ENCODE data around the gene MX1. TPM values are rescaled to one million over a fixed set of nuclear protein-coding genes. Genes with fewer than 3 reads are reported as not detected.
A peak's percentile ranks its signal among the peaks of the same experiment; 100 is the strongest.

The MX1 gene
- total and polyA plus RNA-seq, 5 donors: 12.7 to 37.5 (median 17.3) TPM

- no peaks in the 10 kb centered on the region for H3K9me3 ChIP-seq (ENCODE audit: control insufficient read depth, low read length)
- WGBS: 88% methylated on average over 8 of the region's 8 CpGs
- no peak overlapping the region for H3K27ac ChIP-seq (ENCODE audit: low read length)
- ATAC-seq (no peak), DNase-seq (no peak)
- H3K4me1 ChIP-seq (ENCODE audit: control insufficient read depth, insufficient read depth, low read length): no peaks in the 10 kb centered on the region
- H3K4me3 ChIP-seq (ENCODE audit: low read length): no peak overlapping the region
- intact Hi-C loops (cut with DNase I): no loop called here
- no peaks in the 10 kb centered on the region for H3K27me3 ChIP-seq (ENCODE audit: control insufficient read depth, insufficient read depth)
Measured at GRCh38 chr21:41393876-41394465, 32.1 kb upstream of the MX1 start.

GRCh38 chr21:41396558-41397075 lies 29.4 kb upstream of the MX1 start:
- H3K9me3 ChIP-seq (ENCODE audit: control insufficient read depth, low read length): no peaks in the 10 kb centered on the region
- peak; percentile 65 to 69 for ATAC-seq
- no peaks in the 10 kb centered on the region for H3K27me3 ChIP-seq (ENCODE audit: control insufficient read depth, insufficient read depth)
- no peaks in the 10 kb centered on the region for H3K4me1 ChIP-seq (ENCODE audit: control insufficient read depth, insufficient read depth, low read length)
- WGBS: 65% methylated on average over 7 of the region's 7 CpGs
- intact Hi-C loops (cut with DNase I): no loop called here
- DNase-seq: peak in 2 of 3 donors; percentile 74 to 79
- H3K4me3 ChIP-seq (ENCODE audit: low read length): no peak overlapping the region
- no peak overlapping the region for H3K27ac ChIP-seq (ENCODE audit: low read length)

- intact Hi-C loops (cut with DNase I): no loop called here
- DNase-seq (no peak), ATAC-seq (no peak)
- 88% methylated on average over 7 of the region's 7 CpGs for WGBS
- Histone ChIP-seq H3K4me1 (ENCODE audit: control insufficient read depth, insufficient read depth, low read length) (no peaks in the 10 kb centered on the region), H3K4me3 (ENCODE audit: low read length) (no peak overlapping the region), H3K27me3 (ENCODE audit: control insufficient read depth, insufficient read depth) (no peaks in the 10 kb centered on the region), H3K27ac (ENCODE audit: low read length) (no peak overlapping the region), H3K9me3 (ENCODE audit: control insufficient read depth, low read length) (no peaks in the 10 kb centered on the region)
Measured at GRCh38 chr21:41397471-41397891, 28.6 kb upstream of the MX1 start.

- Histone ChIP-seq H3K4me3 (ENCODE audit: low read length) (no peak overlapping the region), H3K27me3 (ENCODE audit: control insufficient read depth, insufficient read depth) (no peaks in the 10 kb centered on the region), H3K9me3 (ENCODE audit: control insufficient read depth, low read length) (no peaks in the 10 kb centered on the region), H3K4me1 (ENCODE audit: control insufficient read depth, insufficient read depth, low read length) (no peaks in the 10 kb centered on the region), H3K27ac (ENCODE audit: low read length) (no peak overlapping the region)
- DNase-seq (no peak), ATAC-seq (no peak)
- WGBS: 91% methylated on average over 4 of the region's 4 CpGs
- intact Hi-C loops (cut with DNase I): no loop called here
Measured at GRCh38 chr21:41398251-41398650, 27.8 kb upstream of the MX1 start.

GRCh38 chr21:41398831-41399230 lies 27.2 kb upstream of the MX1 start:
- no peak overlapping the region for H3K4me3 ChIP-seq (ENCODE audit: low read length)

GRCh38 chr21:41399246-41399800 lies 26.7 kb upstream of the MX1 start:
- Histone ChIP-seq H3K4me3 (ENCODE audit: low read length) (no peak overlapping the region), H3K27me3 (ENCODE audit: control insufficient read depth, insufficient read depth) (no peaks in the 10 kb centered on the region), H3K4me1 (ENCODE audit: control insufficient read depth, insufficient read depth, low read length) (no peaks in the 10 kb centered on the region), H3K27ac (ENCODE audit: low read length) (no peak overlapping the region), H3K9me3 (ENCODE audit: control insufficient read depth, low read length) (no peaks in the 10 kb centered on the region)
- intact Hi-C loops (cut with DNase I): no loop called here
- WGBS: 88% methylated on average over 7 of the region's 7 CpGs
- ATAC-seq: no peak
- no peak for DNase-seq

More at GRCh38 chr21:41398831-41399230, 27.2 kb upstream of the MX1 start:
- intact Hi-C loops (cut with DNase I): no loop called here
- 96% methylated on average over 16 of the region's 16 CpGs for WGBS
- H3K27me3 ChIP-seq (ENCODE audit: control insufficient read depth, insufficient read depth): no peaks in the 10 kb centered on the region
- no peak overlapping the region for H3K27ac ChIP-seq (ENCODE audit: low read length)
- H3K4me1 ChIP-seq (ENCODE audit: control insufficient read depth, insufficient read depth, low read length): no peaks in the 10 kb centered on the region
- DNase-seq: no peak
- H3K9me3 ChIP-seq (ENCODE audit: control insufficient read depth, low read length): no peaks in the 10 kb centered on the region
- ATAC-seq: no peak

- ATAC-seq: no peak
- H3K27me3 ChIP-seq (ENCODE audit: control insufficient read depth, insufficient read depth): no peaks in the 10 kb centered on the region
- DNase-seq: no peak
- WGBS: 93% methylated on average over 11 of the region's 11 CpGs
- no peak overlapping the region for H3K27ac ChIP-seq (ENCODE audit: low read length)
- H3K4me3 ChIP-seq (ENCODE audit: low read length): no peak overlapping the region
- H3K4me1 ChIP-seq (ENCODE audit: control insufficient read depth, insufficient read depth, low read length): no peaks in the 10 kb centered on the region
- intact Hi-C loops (cut with DNase I): no loop called here
- H3K9me3 ChIP-seq (ENCODE audit: control insufficient read depth, low read length): no peaks in the 10 kb centered on the region
Measured at GRCh38 chr21:41402231-41402630, 23.8 kb upstream of the MX1 start.

- Histone ChIP-seq H3K27ac (ENCODE audit: low read length) (no peak overlapping the region), H3K9me3 (ENCODE audit: control insufficient read depth, low read length) (no peaks in the 10 kb centered on the region), H3K27me3 (ENCODE audit: control insufficient read depth, insufficient read depth) (no peaks in the 10 kb centered on the region), H3K4me3 (ENCODE audit: low read length) (no peak overlapping the region), H3K4me1 (ENCODE audit: control insufficient read depth, insufficient read depth, low read length) (no peaks in the 10 kb centered on the region)
- DNase-seq (no peak), ATAC-seq (no peak)
- intact Hi-C loops (cut with DNase I): no loop called here
- 91% methylated on average over 10 of the region's 10 CpGs for WGBS
Measured at GRCh38 chr21:41402796-41403195, 23.2 kb upstream of the MX1 start.

- Histone ChIP-seq H3K9me3 (ENCODE audit: control insufficient read depth, low read length) (no peaks in the 10 kb centered on the region), H3K4me1 (ENCODE audit: control insufficient read depth, insufficient read depth, low read length) (no peaks in the 10 kb centered on the region), H3K27ac (ENCODE audit: low read length) (no peak overlapping the region), H3K4me3 (ENCODE audit: low read length) (no peak overlapping the region), H3K27me3 (ENCODE audit: control insufficient read depth, insufficient read depth) (no peaks in the 10 kb centered on the region)
- intact Hi-C loops (cut with DNase I): no loop called here
- 90% methylated on average over 9 of the region's 9 CpGs for WGBS
- DNase-seq: no peak
- ATAC-seq: no peak
Measured at GRCh38 chr21:41403331-41403730, 22.7 kb upstream of the MX1 start.

GRCh38 chr21:41403966-41404365 lies 22.1 kb upstream of the MX1 start:
- ATAC-seq: no peak
- intact Hi-C loops (cut with DNase I): no loop called here
- Histone ChIP-seq H3K27me3 (ENCODE audit: control insufficient read depth, insufficient read depth) (no peaks in the 10 kb centered on the region), H3K27ac (ENCODE audit: low read length) (no peak overlapping the region), H3K4me1 (ENCODE audit: control insufficient read depth, insufficient read depth, low read length) (no peaks in the 10 kb centered on the region), H3K9me3 (ENCODE audit: control insufficient read depth, low read length) (no peaks in the 10 kb centered on the region), H3K4me3 (ENCODE audit: low read length) (no peak overlapping the region)
- DNase-seq: no peak
- WGBS: 92% methylated on average over 10 of the region's 10 CpGs

GRCh38 chr21:41405321-41405720 lies 20.7 kb upstream of the MX1 start:
- no peak for ATAC-seq
- Histone ChIP-seq H3K9me3 (ENCODE audit: control insufficient read depth, low read length) (no peaks in the 10 kb centered on the region), H3K27ac (ENCODE audit: low read length) (no peak overlapping the region), H3K4me1 (ENCODE audit: control insufficient read depth, insufficient read depth, low read length) (no peaks in the 10 kb centered on the region), H3K27me3 (ENCODE audit: control insufficient read depth, insufficient read depth) (no peaks in the 10 kb centered on the region), H3K4me3 (ENCODE audit: low read length) (no peak overlapping the region)
- WGBS: 93% methylated on average over 4 of the region's 4 CpGs
- DNase-seq: no peak
- intact Hi-C loops (cut with DNase I): no loop called here

Measured in right cardiac atrium (tissue), 5 donors.